ENCODE results near the gene ADAM23. TPM values are rescaled to one million over a fixed set of nuclear protein-coding genes. Genes with fewer than 3 reads are reported as not detected.

ADAM23 gene
- total RNA-seq, 2 donors from 2014 or later: under 0.01 to 0.26 TPM

- TF ChIP-seq POLR2A (IDR thresholded peaks at IDR 0.05): no peak
- no peak for TF ChIP-seq CTCF (IDR thresholded peaks at IDR 0.05)
- Histone ChIP-seq H3K9me3 (no peaks in the 10 kb centered on the region), H3K4me3 (no peak overlapping the region), H3K27me3 (no peaks in the 10 kb centered on the region), H3K36me3 (replicated peaks in 1 of 2; ENCODE audit: insufficient read depth in 1 of 2, low read depth in 2 of 2) (no peaks in the 10 kb centered on the region), H3K4me1 (no peaks in the 10 kb centered on the region), H3K27ac (no peak overlapping the region)
- no peak for ATAC-seq
- intact Hi-C loops (cut with DNase I): no loop called here
- 94% methylated on average over 26 of the region's 26 CpGs for WGBS, 2 donors
- no peak for DNase-seq
These were observed 32.6 kb upstream of the ADAM23 start for GRCh38 chr2:206410714-206411113.

GRCh38 chr2:206415618-206416243 is 27.6 kb upstream of the ADAM23 start:
- Histone ChIP-seq H3K4me3 (no peak overlapping the region), H3K27ac (no peak overlapping the region), H3K9me3 (no peaks in the 10 kb centered on the region), H3K27me3 (no peaks in the 10 kb centered on the region), H3K4me1 (no peaks in the 10 kb centered on the region), H3K36me3 (replicated peaks in 1 of 2; ENCODE audit: insufficient read depth in 1 of 2, low read depth in 2 of 2) (no peaks in the 10 kb centered on the region)
- TF ChIP-seq CTCF (IDR thresholded peaks at IDR 0.05) (no peak), POLR2A (IDR thresholded peaks at IDR 0.05) (no peak)
- DNase-seq (no peak), ATAC-seq (no peak)
- WGBS, 2 donors: 75 to 76% methylated on average over 13 of the region's 13 CpGs
- intact Hi-C loops (cut with DNase I): no loop called here

GRCh38 chr2:206418968-206419367 is 24.4 kb upstream of the ADAM23 start:
- Histone ChIP-seq H3K36me3 (replicated peaks in 1 of 2; ENCODE audit: insufficient read depth in 1 of 2, low read depth in 2 of 2) (no peaks in the 10 kb centered on the region), H3K9me3 (no peaks in the 10 kb centered on the region), H3K27me3 (no peaks in the 10 kb centered on the region), H3K27ac (no peak overlapping the region), H3K4me1 (no peaks in the 10 kb centered on the region), H3K4me3 (no peak overlapping the region)
- TF ChIP-seq POLR2A (IDR thresholded peaks at IDR 0.05) (no peak), CTCF (IDR thresholded peaks at IDR 0.05) (no peak)
- ATAC-seq (no peak), DNase-seq (no peak)
- intact Hi-C loops (cut with DNase I): no loop called here
- 60 to 61% methylated on average over 2 of the region's 2 CpGs for WGBS, 2 donors

GRCh38 chr2:206420721-206421120 is 22.6 kb upstream of the ADAM23 start:
- WGBS, 2 donors: 84 to 87% methylated on average over 3 of the region's 3 CpGs

More at GRCh38 chr2:206420721-206421120, 22.6 kb upstream of the ADAM23 start:
- Histone ChIP-seq H3K27me3 (no peaks in the 10 kb centered on the region), H3K4me1 (no peaks in the 10 kb centered on the region), H3K4me3 (no peak overlapping the region), H3K9me3 (no peaks in the 10 kb centered on the region), H3K27ac (no peak overlapping the region), H3K36me3 (replicated peaks in 1 of 2; ENCODE audit: insufficient read depth in 1 of 2, low read depth in 2 of 2) (no peaks in the 10 kb centered on the region)
- no peak for TF ChIP-seq CTCF (IDR thresholded peaks at IDR 0.05)
- no peak for TF ChIP-seq POLR2A (IDR thresholded peaks at IDR 0.05)
- DNase-seq (no peak), ATAC-seq (no peak)
- intact Hi-C loops (cut with DNase I): no loop called here

Data from body of pancreas (tissue), 4 donors.